Suprapubic skin (tissue), 4 donors: ENCODE results near the gene TIGD7. TPM values are rescaled to one million over a fixed set of nuclear protein-coding genes. Genes with fewer than 3 reads are reported as not detected.

ENCODE experiments used
- DNase-seq, 2 donors: peaks; one replicate each; pipeline ENCODE4 v3.0.0-alpha.2; 2019; ENCODE audit warnings: low spot score in 2 of 2
- H3K27ac ChIP-seq: fragments of 200-600 bp; sonication (generic); one replicate; pipeline ENCODE4 v1.5.1; 2019
- H3K27me3 ChIP-seq: fragments of 200-600 bp; sonication (generic); one replicate; pipeline ENCODE4 v1.5.1; 2019
- H3K36me3 ChIP-seq: fragments of 200-600 bp; sonication (generic); one replicate; pipeline ENCODE4 v1.5.1; 2019
- H3K4me1 ChIP-seq: fragments of 200-600 bp; sonication (generic); one replicate; pipeline ENCODE4 v1.5.1; 2019
- H3K4me3 ChIP-seq: fragments of 200-600 bp; sonication (generic); one replicate; pipeline ENCODE4 v1.5.1; 2019; ENCODE audit warnings: mild to moderate bottlenecking
- H3K9me3 ChIP-seq: fragments of 200-600 bp; sonication (generic); one replicate; pipeline ENCODE4 v1.5.1; 2019
- EP300 ChIP-seq: sonication (generic); formaldehyde crosslinking; IDR thresholded peaks from one replicate; pipeline ENCODE4 v1.6.1; 2017; ENCODE audit warnings: antibody characterized with exemption
- POLR2A ChIP-seq, 2 donors: fragments of 450-650 bp; IDR thresholded peaks; one replicate each; pipeline ENCODE4 v1.6.1; 2017; ENCODE audit warnings: antibody characterized with exemption in 2 of 2, mild to moderate bottlenecking in 2 of 2, moderate library complexity in 2 of 2
- POLR2AphosphoS5 ChIP-seq, 3 donors: sonication (generic); formaldehyde crosslinking; IDR thresholded peaks; one replicate each; pipeline ENCODE4 v1.6.1; 2017; ENCODE audit warnings: antibody characterized with exemption in 3 of 3
- WGBS: methylation state at CpG from one replicate; pipeline ENCODE4 v1.1.5; 2018; 5-methylcytosine and 5-hydroxymethylcytosine counted together
- total RNA-seq, 4 donors: library from RNA; depleted of rRNA; stranded (reverse); fragments of >200 nt; gene quantifications; one replicate each; pipeline ENCODE4 v1.1.0, GENCODE V29; 2016
- TF ChIP-seq, protein P1 (sequence below), 2 donors: fragments of 200-600 bp in 1 of 2; fragments of 450-650 bp in 1 of 2; sonication (generic) in 1 of 2; IDR thresholded peaks; one replicate each; pipeline ENCODE4 v1.5.1; 2016 to 2019; ENCODE audit warnings: antibody characterized with exemption in 2 of 2, mild to moderate bottlenecking in 1 of 2, moderate library complexity in 1 of 2

Gene TIGD7
- total RNA-seq, 4 donors from 2014 or later, result 1.9 to 4.3 (median 2.1) TPM

DNA sequence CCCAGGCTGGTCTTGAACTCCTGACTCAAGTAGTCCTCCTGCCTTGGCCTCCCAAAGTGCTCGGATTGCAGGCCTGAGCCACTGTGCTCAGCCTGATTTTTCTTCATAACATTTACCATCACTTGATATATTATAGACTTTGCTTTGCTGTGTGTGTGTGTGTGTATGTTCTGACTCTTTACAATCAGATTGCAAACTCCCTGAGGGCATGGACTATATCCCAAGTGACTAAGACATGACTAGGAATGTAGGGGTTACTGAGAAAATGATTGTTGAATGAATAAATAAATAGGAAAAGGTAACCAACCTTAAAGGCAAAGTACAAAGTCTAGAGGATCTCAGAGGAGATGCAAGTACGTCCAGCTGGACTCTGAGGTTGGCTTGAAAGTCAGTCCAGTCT is 40.8 kb upstream of the TIGD7 start:
- H3K36me3 ChIP-seq, result no peaks in the 10 kb centered on the region
- no peaks in the 10 kb centered on the region for H3K9me3 ChIP-seq
- H3K27ac ChIP-seq, result no peak overlapping the region
- WGBS, result 74% methylated on average over 2 of the region's 2 CpGs
- H3K4me1 ChIP-seq, result no peaks in the 10 kb centered on the region
- no peaks in the 10 kb centered on the region for H3K27me3 ChIP-seq
- TF ChIP-seq EP300 (no peak), POLR2AphosphoS5 (IDR thresholded peaks at IDR 0.05) (no peak), POLR2A (IDR thresholded peaks at IDR 0.05) (no peak)
- TF ChIP-seq, protein P1, sequence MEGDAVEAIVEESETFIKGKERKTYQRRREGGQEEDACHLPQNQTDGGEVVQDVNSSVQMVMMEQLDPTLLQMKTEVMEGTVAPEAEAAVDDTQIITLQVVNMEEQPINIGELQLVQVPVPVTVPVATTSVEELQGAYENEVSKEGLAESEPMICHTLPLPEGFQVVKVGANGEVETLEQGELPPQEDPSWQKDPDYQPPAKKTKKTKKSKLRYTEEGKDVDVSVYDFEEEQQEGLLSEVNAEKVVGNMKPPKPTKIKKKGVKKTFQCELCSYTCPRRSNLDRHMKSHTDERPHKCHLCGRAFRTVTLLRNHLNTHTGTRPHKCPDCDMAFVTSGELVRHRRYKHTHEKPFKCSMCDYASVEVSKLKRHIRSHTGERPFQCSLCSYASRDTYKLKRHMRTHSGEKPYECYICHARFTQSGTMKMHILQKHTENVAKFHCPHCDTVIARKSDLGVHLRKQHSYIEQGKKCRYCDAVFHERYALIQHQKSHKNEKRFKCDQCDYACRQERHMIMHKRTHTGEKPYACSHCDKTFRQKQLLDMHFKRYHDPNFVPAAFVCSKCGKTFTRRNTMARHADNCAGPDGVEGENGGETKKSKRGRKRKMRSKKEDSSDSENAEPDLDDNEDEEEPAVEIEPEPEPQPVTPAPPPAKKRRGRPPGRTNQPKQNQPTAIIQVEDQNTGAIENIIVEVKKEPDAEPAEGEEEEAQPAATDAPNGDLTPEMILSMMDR (IDR thresholded peaks at IDR 0.05), result no peak
- DNase-seq, result no peak
- no peak overlapping the region for H3K4me3 ChIP-seq

DNA sequence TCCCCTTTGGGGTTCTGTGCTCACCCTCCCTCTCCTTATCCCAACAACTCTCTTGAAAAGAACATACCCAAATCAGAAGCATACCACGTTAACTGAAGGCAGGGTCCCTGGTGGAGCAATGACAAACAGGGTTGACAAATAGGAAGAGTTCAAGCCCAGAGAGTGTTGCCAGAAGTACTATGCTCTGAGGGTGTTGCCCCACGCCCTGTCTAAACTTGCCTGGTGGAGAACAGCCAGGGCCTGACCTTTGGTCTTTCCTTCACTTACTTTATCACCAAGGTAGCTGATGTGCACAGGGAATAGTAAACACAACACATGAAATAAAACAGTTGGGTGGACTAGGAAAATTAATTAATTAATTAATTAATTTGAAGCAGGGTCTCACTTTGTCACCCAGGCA is 23.4 kb upstream of the TIGD7 start:
- H3K4me3 ChIP-seq, result no peak overlapping the region
- TF ChIP-seq EP300 (no peak), POLR2A (IDR thresholded peaks at IDR 0.05) (no peak), POLR2AphosphoS5 (IDR thresholded peaks at IDR 0.05) (no peak)
- TF ChIP-seq, protein P1 (IDR thresholded peaks at IDR 0.05), result no peak
- no peak for DNase-seq
- no peaks in the 10 kb centered on the region for H3K4me1 ChIP-seq
- H3K36me3 ChIP-seq, result no peaks in the 10 kb centered on the region
- H3K9me3 ChIP-seq, result peaks cover 17% of the 10 kb centered on the region
- no peaks in the 10 kb centered on the region for H3K27me3 ChIP-seq
- 68% methylated on average over 2 of the region's 2 CpGs for WGBS
- no peak overlapping the region for H3K27ac ChIP-seq

DNA sequence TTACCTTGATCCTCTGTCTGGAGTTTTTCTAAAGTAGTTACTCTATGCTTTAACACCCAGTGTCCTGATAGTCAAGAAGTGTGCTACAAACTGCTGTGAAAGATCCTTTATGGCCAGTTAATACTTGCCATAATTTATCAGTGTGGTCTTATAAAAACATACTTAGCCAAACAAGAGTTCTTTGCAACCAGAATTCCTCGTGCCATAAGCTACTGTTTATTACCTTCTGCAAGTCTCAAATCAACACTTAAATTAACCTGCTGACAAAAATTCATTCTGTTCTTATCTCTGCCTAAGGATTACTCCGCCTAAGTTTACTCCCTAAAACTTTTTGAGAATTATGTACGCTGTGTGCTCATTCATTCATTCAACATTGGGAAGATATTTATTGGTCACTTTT is 22.9 kb upstream of the TIGD7 start:
- DNase-seq, result no peak
- 47% methylated on average over 3 of the region's 3 CpGs for WGBS
- Histone ChIP-seq H3K27ac (no peak overlapping the region), H3K36me3 (no peaks in the 10 kb centered on the region), H3K27me3 (no peaks in the 10 kb centered on the region), H3K9me3 (peaks cover 21% of the 10 kb centered on the region), H3K4me3 (no peak overlapping the region), H3K4me1 (no peaks in the 10 kb centered on the region)
- no peak for TF ChIP-seq EP300
- TF ChIP-seq, protein P1 (IDR thresholded peaks at IDR 0.05), result no peak
- TF ChIP-seq POLR2AphosphoS5 (IDR thresholded peaks at IDR 0.05), result no peak
- TF ChIP-seq POLR2A (IDR thresholded peaks at IDR 0.05), result no peak

DNA sequence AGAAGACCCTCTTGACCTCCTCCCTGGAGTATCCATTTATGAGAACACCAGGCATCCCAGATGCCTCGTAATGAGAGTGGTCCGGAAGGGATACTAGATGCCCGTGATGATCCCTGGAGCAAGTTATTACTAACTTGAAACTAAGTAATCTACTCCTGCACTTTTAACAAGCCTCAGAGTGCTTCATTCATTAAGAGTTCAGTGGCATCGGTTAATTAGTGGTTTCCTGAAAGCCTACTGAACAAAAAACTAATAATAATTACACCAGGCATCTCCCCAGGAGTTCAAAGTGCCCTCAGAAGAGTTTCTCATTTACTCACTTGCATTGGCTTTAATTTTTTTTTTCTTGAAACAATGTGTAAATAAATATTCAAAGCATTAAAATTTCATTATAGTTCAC is 22.3 kb upstream of the TIGD7 start:
- Histone ChIP-seq H3K9me3 (peaks cover 25% of the 10 kb centered on the region), H3K36me3 (no peaks in the 10 kb centered on the region), H3K27ac (no peak overlapping the region), H3K4me1 (no peaks in the 10 kb centered on the region), H3K27me3 (no peaks in the 10 kb centered on the region), H3K4me3 (no peak overlapping the region)
- TF ChIP-seq POLR2AphosphoS5 (IDR thresholded peaks at IDR 0.05), result no peak
- TF ChIP-seq POLR2A (IDR thresholded peaks at IDR 0.05), result no peak
- TF ChIP-seq EP300, result no peak
- TF ChIP-seq, protein P1 (IDR thresholded peaks at IDR 0.05), result no peak
- no peak for DNase-seq
- WGBS, result 75% methylated on average over 4 of the region's 4 CpGs

DNA sequence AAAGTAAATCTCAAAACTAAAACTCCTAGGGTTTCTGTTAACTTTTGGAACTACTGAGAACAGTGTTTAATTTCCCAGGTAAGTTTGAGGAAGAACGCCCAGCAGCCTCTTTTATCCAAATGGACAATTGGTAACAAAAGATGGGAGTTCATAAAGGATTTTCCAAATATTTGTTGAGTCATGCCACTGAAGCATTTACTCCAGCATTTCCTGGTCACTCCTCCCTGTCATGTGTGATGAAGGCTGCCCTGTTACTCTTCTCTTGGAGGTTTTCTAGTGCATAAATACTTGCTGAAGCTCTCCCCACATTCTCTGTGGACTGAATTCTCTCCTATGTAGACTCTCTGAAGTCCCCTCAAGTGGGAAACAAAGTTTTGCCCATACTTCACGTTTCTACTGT is 16.6 kb upstream of the TIGD7 start:
- H3K9me3 ChIP-seq, result peaks cover 64% of the 10 kb centered on the region
- TF ChIP-seq EP300 (no peak), POLR2A (IDR thresholded peaks at IDR 0.05) (no peak), POLR2AphosphoS5 (IDR thresholded peaks at IDR 0.05) (no peak)
- TF ChIP-seq, protein P1 (IDR thresholded peaks at IDR 0.05), result no peak

More for the DNA sequence above, 16.6 kb upstream of the TIGD7 start:
- Histone ChIP-seq H3K4me1 (no peaks in the 10 kb centered on the region), H3K27ac (no peak overlapping the region), H3K4me3 (no peak overlapping the region), H3K36me3 (peaks cover 12% of the 10 kb centered on the region), H3K27me3 (no peaks in the 10 kb centered on the region)
- no peak for DNase-seq
- 71% methylated on average over 2 of the region's 2 CpGs for WGBS
